Ammon's horn (tissue), 1 donor: ENCODE results near the gene CHM.
A peak's percentile ranks its signal among the peaks of the same experiment; 100 is the strongest.
"Not testable (repeated sequence)": the region's sequence is repeated elsewhere in the genome, so short reads cannot be mapped to it uniquely, and the experiment has no call there.

Experiments used
- DNase-seq: peaks from one replicate; pipeline ENCODE4 v3.0.0-alpha.2; 2016; ENCODE audit warnings: low spot score

The CHM gene

DNA sequence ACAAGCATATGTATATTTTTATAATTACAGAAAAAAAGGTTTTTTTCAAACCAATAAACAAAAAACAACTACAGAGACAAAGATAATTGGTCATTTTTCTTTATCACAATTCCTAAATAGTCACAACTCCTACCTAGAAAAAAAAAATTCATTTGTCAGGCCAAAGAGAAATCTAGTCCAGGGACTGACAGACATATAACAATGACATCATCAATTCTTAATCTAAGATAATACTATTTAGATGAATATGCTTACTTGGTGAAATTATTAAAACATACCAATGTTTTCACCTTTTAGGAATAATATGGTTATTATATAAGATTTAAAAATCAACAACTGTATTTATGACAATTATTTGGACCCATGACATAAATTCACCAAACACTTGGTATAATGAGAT, 48.4 kb downstream of the CHM start:
- no peak for DNase-seq

DNA sequence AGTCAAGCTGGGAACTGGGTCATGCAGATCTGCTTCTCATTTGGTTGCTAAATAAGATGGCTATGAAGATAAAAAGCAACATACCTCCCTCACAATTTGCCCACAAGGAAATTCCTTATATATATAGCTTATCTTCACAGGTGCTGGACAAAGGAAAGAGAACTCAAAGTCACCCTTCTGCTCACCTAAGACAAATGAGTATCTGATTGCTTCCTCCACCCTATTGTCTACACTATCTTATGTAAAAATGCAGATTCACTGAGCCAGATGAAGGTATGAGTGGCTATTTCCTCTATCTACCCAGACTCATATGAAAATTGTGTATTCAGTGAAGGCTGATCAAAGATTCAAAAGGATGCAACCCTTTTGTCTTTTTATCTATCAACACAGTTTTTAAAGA, 50.8 kb downstream of the CHM start:
- DNase-seq, result no peak

DNA sequence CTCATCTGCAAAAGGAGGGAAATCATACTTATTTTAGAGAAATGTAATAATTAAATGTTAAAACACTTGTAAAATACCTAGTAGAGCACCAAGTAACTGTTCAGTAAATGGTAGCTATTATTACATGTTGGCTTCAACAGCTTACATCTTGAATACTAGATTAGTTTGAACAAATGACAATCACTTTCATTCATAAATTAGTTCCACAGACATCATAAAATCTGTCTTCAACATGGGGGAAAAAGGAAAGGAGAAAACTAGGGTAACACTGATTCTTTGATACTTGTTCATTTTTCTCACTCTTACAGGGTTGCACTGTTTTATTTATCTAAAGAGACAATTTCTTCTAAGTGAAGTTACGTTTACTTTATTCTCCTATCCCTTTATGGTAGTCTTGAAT, 51.7 kb downstream of the CHM start:
- DNase-seq, result no peak

DNA sequence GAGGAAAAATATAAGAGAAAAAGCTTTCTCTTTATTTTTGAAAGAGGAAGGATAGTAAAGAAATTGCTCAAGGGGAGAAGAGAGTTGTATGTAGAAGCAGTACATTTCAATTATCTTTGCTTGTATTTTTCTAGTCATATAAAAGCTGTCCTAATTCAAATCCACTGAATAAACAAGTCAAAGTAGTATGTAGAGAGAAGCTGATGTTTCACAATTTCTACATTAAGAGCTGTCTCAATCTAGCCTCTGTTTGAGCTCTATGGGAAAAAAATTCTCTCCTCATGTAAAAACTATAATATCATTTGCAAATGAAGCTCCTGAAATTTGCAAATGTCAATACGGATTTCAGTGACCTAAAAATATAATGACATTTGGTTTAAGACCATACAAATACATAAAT, 52.6 kb downstream of the CHM start:
- no peak for DNase-seq

DNA sequence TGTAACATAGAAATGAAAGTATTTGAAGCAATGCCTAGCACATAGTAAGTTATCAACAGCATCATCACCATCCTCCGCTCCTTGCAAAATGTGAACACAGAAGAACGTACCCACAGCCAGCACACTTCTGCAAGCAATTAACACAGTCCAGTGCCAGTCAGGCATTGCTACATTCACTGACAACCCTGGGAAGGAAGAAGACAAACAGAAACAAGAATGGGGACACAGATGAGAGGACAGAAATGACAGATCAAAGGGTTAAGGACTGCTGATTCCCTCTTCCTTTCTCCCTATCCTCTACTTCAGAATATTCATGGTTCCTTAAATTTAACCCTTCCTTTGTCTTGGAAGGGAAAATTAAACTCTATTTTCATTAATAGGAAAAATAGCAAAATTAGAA, 53.1 kb downstream of the CHM start:
- DNase-seq, result no peak

DNA sequence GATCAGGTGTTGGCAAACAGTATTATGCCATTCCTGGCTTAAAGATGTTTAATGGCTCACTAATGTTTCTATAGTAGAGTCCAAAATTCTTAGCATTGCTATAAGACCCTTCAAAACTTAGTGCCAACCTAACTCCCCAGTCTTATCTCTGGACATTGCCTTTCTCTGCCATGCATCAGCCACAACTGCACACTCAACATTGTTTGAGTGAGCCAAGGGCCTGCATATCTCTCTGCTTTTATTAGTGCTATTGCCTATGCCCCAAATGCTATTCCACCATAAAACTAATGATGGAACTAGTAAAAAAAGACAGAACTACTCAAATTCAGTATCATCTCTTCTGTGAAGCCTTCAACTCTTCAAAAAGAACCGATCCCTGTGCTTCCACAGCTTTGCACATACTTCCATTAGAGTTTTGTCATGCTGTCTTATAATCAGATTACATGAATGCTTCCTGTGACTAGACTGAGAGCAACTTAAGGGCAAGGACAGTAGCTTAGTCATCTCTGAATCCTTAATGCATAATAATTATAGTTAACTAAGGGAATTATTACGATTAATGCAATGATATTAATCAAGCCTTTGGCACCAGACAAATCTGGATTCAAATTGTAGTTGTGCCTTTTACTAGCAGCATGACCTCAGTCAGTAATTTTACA, 53.7 kb downstream of the CHM start:
- no peak for DNase-seq

DNA sequence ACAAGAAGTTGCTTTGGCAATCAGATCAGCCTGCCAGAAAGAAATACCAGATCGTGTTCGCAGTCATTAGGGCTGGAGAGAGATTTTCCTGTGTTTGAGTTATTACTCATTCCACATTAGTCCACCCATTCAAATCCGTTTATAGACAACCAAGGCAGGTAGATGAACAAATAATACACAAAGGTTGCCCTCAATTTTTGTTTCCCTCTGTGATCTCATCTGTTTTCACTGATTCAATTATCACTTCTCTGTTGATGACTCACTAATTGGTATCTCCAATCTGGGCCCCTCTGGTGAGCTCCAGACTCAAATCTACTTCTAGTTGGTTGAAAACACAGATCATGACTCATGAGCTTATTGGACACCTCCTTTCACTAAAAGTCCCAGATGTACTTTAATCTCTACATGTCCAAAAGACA, 54.5 kb downstream of the CHM start:
- DNase-seq, result peak; percentile 3

DNA sequence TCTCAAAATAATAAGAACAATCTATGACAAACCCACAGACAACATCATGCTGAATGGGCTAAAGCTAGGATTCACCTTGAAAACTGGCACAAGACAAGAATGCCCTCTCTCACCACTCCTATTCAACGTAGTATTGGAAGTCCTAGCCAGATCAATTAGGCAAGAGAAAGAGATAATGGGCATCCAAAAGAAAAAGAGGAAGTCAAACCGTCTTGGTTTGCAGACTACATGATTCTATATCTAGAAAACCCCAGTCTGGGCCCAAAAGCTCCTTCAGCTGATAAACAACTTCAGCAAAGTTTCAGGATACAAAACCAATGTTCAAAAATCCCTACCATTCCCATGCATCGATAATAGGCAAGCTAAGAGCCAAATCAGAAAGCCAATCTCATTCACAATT, 59.0 kb downstream of the CHM start:
- DNase-seq, result no peak

DNA sequence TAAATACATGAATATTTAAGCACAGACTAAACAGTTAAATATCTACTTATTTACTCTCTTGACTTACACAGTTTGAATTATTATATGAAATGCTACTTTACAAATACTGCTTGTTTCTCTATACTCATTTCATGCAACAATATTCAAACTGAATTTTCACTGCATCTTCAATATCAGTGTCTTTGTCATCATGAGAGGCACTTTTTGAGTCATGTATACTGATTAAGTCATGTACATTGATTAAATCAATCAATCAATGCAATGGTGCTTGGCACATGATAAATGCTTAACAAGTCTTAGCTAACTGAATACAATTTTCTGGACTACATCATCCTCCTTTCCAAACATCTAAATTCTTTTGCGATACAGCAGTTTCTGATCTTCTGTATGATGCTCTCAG, 67.1 kb downstream of the CHM start:
- no peak for DNase-seq

DNA sequence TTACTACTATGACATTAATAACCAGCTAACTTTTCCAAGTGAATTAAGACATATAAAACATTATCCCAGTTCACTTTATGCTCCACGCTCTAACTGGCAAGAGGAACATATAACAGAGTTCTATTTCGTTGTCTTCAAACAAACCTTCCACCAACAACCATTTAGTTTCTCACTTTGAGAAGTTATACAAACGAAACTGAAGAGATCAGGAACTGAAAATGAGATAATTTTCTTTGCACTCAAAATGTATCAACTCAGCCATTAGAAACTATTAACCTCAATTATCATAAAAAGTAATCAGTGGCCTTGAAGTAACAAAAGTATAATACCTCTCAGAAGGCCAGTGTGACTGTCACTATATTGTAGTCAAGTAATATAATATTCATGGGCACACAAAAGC, 70.1 kb downstream of the CHM start:
- no peak for DNase-seq

DNA sequence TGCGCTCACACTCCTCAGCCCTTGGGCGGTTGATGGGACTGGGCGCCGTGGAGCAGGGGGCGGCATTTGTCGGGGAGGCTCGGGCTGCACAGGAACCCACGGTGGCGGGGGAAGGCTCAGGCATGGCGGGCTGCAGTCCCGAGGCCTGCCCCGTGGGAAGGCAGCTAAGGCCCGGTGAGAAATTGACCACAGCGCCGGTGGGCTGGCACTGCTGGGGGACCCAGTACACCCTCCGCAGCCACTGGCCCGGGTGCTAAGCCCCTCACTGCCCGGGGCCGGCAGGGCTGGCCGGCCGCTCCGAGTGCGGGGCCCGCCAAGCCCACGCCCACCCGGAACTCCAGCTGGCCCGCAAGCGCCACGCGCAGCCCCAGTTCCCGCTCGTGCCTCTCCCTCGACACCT, 75.0 kb downstream of the CHM start:
- not testable (repeated sequence) for DNase-seq

DNA sequence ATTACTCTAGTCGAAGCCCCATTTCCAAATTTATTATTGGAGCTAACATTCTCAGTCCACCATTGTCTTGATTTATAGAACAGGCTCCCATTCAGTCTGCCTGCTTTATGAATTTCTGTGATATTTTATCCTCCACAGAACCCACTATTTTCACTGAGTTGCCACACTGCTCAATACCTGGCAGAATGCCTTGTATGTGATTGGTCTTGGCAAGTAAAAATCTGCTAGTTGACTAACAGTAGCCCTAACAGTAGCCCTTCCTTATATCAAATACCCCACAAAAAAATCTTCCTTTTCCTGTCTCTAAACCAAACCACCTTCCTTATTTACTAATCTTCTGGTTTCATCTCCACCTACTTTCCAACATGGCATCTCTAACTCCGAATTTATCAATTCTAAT, 82.6 kb downstream of the CHM start:
- no peak for DNase-seq

DNA sequence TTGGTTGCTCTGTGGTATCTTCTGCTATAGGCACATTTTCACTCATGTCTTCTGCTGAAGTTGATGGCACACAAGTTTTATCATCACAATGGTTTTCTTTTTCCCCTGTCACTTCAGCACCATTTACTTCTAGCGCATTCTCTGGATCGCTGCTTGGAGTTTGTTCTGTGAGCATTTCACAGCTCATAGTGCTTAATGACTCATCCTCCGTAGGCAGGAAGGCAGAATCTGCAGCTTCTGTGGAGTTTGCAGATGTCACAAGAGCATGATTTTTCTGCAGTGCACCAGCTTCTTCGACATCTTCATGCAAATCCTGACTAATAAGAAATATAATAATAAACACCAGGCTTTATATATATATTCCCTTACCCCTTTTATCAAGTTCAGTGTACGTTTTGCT, 83.6 kb downstream of the CHM start:
- DNase-seq, result peak; percentile 56

DNA sequence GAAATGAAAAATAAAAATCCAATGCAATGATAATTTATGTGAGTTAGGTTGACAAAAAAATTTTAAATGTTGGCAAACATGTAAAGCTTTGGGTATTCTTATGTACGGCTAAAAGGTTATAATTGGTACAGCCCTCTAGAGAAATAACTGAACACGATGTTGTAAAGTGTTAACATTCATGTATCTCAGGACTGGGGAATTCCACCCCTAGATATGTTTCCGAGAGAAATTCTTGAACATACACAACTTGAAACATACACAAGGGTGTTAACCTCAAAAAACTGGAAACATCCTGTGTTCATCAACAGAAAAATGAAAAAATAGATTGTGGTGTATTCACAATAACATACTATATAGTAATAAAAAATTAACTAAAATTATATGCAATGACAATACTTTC, 91.8 kb downstream of the CHM start:
- DNase-seq, result no peak

DNA sequence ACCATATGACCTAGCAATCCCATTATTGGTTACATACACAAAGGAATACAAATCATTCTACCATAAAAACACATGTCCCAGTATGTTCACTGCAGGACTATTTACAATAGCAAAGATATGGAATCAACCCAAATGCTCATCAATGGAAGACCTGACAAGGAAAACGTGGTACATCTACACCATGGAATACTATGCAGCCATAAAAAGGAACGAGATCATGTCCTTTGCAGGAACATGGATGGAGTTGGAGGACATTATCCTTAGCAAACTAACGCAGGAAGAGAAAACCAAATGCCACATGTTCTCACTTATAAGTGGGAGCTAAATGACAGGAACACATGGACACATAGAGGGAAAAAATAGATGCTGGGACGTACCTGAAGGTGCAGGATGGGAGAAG, 102.6 kb downstream of the CHM start:
- DNase-seq, result not testable (repeated sequence)

DNA sequence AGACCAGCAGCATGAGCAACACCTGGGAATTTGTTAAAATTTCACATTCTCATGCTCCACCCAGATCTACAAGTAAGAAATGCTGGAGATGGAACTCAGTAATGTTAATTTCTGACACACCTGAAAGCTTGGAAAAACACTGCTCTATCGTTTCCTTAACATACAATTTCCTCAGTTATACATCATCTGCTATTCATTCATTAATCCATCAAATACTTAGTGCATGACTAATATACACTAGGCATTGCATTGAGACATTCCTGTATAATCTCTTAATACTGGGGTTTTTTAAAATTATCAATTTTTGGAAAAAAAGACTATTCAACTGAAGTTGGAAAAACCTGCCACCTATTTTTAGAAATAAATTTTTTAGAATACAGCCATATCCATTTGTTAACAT, 106.1 kb downstream of the CHM start:
- no peak for DNase-seq

DNA sequence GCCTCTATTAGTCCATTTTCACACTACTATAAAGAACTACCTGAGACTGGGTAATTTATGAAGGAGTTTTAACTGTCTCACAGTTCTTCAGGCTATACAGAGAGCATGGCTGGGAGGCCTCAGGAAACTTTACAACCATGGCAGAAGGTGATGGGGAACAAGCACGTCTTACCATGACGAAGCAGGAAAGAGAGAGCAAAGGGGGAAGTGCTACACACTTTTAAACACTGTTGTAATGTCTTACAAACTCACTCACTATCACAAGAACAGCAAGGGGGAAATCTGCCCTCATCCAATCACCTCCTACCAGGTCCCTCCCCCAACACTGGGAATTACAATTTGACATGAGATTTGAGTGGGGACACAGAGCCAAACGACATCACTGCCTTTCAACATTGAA, 107.4 kb downstream of the CHM start:
- DNase-seq, result not testable (repeated sequence)

DNA sequence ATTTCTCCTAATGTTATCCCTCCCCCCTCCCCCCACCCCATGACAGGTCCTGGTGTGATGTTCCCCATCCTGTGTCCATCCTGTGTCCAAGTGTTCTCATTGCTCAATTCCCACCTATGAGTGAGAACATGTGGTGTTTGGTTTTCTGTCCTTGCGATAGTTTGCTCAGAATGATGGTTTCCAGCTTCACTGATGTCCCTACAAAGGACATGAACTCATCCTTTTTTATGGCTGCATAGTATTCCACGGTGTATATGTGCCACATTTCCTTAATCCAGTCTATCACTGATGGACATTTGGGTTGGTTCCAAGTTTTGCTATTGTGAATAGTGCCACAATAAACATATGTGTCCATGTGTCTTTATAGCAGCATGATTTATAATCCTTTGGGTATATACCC, 113.0 kb downstream of the CHM start:
- DNase-seq, result not testable (repeated sequence)

DNA sequence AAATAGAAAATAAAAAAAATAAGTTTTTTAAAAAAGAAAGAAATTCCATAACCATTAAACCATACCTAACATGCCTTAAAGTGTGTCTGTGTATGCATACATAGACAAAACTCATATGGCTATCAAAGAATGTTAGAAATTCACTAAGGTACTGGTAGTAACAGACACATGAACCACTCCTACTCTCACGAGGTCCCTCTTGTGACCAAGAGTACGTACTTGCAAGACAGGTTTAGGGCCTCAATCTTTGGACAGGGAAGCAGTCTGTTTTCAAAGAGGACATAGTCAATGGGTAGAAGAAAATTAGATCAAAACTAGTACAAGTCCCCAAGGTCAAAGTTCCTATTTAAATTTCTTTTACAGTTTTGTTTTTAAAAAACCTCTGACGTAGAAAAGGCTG, 117.3 kb downstream of the CHM start:
- DNase-seq, result no peak

DNA sequence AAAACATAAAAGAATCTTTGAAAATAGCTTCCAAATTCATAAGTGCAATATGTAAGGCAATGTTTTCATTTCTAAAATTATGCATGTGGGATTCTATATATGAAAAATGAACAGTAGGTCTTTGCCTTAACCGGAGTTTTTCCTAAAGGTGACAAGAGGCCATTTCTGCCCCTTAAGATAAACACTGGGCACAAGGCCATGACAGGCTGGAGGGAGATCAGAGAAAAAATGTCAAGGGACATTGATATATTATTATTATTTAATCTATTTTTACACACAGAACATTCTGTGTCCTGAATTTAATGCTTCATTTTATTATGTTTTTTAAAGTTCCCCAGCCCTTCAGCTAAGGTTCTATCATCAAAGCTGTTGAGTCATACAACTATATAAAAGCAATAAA, 118.8 kb downstream of the CHM start:
- DNase-seq, result no peak

DNA sequence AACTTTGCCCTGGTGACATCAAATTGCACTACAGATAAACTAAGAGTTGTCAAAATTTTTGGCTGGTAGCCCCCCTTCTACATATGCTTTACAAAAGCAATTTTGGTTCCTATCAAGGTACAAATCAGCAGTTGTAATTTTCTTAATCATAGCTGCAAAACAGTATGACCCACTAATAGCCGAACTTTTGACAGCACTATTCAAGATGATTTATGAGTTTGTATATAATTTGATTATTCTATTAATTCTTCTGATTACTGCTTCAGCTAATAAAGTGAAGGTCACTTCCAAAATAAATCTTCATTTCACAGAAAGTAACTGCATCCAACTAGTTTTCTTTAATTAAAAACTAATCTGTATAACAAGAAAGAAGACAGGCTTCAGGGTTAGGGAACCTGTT, 119.6 kb downstream of the CHM start:
- DNase-seq, result no peak

DNA sequence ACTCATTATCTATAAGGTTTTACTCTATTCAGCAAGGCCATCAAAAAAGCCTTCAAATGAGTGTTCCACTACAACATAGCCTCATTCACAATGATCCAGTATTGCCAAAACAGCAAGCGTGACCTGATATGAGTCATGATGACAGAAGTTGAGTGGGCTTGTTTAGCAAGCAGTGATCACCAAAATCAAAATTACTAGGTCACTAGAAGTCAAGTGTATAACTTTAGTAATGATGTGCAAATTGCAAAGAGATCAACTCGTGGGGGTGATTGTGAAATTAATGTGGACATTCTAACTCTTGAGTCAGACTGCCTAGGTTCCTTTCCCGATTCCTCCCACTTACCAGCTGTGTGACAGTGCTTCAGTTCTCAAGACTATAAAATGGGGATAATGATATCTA, 124.5 kb downstream of the CHM start:
- peak; percentile 26 for DNase-seq

DNA sequence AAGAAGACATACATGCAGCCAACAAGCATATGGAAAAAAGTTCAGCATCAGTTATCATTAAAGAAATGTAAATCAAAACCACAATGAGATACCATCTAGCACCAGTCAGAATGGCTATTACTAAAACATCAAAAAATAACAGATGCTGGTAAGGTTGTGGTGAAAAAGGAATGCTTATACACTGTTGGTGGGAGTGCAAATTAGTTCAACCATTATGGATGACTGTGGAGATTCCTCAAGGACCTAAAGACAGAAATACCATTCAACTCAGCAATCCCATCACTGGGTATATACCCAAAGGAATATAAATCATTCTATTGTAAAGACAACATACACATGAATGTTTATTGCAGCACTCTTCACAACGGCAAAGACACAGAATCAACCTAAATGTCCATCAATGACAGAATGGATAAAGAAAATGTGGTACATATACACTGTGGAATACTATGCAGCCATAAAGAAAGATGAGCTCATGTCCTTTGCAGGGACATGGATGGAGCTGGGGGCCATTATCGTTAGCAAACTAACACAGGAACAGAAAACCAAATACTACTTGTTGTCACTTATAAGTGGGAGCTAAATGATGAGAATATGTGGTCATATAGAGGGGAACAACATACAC, 130.6 kb downstream of the CHM start:
- not testable (repeated sequence) for DNase-seq

DNA sequence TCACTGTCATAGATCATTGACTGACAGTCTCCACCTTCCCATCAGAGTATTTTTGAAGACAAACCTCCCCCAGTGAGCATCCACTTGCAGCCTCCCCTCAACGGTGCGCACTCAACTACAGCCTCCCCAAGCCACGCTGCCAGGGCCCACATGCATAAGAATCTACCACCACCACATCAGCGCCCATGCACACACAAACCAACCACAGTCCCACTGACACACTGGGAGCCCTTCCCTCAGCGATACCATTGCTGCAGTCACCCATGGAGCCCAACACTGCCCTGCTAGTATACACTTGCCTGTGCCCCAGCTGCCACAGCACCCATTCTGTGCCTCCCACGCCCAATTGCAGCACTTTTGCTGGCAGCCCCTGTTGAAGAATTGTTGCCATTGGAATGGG, 132.9 kb downstream of the CHM start:
- DNase-seq, result no peak
